ENCODE measurements around the gene CST9.

GRCh38 chr20:23645575-23645974, 39.9 kb upstream of the CST9 start:
- TF ChIP-seq, protein P1, sequence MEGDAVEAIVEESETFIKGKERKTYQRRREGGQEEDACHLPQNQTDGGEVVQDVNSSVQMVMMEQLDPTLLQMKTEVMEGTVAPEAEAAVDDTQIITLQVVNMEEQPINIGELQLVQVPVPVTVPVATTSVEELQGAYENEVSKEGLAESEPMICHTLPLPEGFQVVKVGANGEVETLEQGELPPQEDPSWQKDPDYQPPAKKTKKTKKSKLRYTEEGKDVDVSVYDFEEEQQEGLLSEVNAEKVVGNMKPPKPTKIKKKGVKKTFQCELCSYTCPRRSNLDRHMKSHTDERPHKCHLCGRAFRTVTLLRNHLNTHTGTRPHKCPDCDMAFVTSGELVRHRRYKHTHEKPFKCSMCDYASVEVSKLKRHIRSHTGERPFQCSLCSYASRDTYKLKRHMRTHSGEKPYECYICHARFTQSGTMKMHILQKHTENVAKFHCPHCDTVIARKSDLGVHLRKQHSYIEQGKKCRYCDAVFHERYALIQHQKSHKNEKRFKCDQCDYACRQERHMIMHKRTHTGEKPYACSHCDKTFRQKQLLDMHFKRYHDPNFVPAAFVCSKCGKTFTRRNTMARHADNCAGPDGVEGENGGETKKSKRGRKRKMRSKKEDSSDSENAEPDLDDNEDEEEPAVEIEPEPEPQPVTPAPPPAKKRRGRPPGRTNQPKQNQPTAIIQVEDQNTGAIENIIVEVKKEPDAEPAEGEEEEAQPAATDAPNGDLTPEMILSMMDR (IDR thresholded peaks at IDR 0.05; ENCODE audit: control extremely low read depth in 1 of 3, insufficient read depth in 1 of 3, low read depth in 1 of 3, low read length in 3 of 3): no peak
- no peak for TF ChIP-seq TBP (IDR thresholded peaks at IDR 0.05; ENCODE audit: low read depth, low read length)
- TF ChIP-seq EZH2 (IDR thresholded peaks at IDR 0.05; ENCODE audit: low read depth, low read length, severe bottlenecking): no peak
- no peak for TF ChIP-seq USF2 (IDR thresholded peaks at IDR 0.05; ENCODE audit: low read length)
- TF ChIP-seq POLR2A (IDR thresholded peaks at IDR 0.05; ENCODE audit: control extremely low read depth in 1 of 2, low read depth in 2 of 2, low read length in 2 of 2): no peak
